ENCODE results near the gene LRMDA.
"Not testable (repeated sequence)": the region's sequence is repeated elsewhere in the genome, so short reads cannot be mapped to it uniquely, and the experiment has no call there.

The LRMDA gene

GRCh38 chr10:75508814-75509306, 77.4 kb downstream of the LRMDA start:
- no peak for DNase-seq

GRCh38 chr10:75509706-75510105, 78.3 kb downstream of the LRMDA start:
- DNase-seq = no peak

DNA sequence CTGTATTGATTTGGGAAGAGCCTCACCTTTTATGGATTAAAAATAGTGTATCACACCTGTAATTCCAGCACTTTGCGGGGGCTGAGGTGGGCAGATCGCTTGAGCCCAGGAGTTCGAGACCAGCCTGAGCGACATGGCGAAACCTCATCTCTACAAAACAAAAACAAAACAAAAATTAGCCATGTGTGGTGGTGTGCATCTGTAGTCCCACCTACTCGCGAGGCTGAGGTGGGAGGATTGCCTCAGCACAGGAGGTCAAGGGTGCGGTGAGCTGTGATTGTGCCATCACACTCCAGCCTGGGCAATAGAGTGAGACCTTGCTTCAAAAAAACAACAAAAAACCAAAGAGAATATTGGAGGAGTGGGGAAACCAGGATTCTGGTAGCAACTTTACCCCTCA, 79.6 kb downstream of the LRMDA start:
- no peak for DNase-seq

DNA sequence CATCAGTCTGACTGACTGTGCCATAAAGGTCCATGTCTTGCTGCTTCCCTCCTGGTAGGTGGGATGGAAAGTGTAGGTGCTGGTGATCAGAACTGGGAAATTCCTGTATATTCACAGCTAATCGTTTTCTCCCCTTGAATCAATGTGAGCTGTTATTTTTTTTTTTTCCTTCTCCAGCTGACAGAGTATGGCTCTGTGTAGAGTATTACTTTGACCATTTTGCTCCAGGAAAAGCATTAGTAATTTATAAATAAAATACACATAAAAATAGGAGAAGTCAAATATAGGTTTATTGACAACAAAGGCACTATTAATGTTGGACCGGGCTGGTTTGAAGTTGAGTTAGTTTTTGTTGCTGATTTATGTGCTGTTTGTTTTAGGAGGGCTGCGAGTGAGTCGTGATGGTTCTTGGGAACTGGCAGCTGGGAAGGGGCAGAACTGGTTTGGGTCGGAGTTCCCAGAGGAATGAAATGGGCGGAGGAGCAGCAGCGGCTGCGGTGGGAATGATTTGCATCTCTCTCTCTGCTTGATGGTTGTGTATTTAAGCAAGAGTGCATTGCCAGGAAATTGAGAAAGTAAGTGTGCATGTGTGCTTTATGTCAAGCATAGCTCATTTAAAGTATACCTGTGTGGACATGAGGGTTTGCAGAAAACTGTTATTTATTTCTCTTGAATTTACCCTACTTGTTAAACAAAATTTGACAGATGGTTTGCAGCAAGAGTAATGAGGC, 80.9 kb downstream of the LRMDA start:
- DNase-seq = no peak

GRCh38 chr10:75513292-75513885, 82.0 kb downstream of the LRMDA start:
- no peak for DNase-seq

- no peak for DNase-seq
Observed at GRCh38 chr10:75514830-75515229, 83.4 kb downstream of the LRMDA start.

GRCh38 chr10:75516154-75516553, 84.7 kb downstream of the LRMDA start:
- DNase-seq = not testable (repeated sequence)

- not testable (repeated sequence) for DNase-seq
Observed at GRCh38 chr10:75519213-75519612, 87.8 kb downstream of the LRMDA start.

DNA sequence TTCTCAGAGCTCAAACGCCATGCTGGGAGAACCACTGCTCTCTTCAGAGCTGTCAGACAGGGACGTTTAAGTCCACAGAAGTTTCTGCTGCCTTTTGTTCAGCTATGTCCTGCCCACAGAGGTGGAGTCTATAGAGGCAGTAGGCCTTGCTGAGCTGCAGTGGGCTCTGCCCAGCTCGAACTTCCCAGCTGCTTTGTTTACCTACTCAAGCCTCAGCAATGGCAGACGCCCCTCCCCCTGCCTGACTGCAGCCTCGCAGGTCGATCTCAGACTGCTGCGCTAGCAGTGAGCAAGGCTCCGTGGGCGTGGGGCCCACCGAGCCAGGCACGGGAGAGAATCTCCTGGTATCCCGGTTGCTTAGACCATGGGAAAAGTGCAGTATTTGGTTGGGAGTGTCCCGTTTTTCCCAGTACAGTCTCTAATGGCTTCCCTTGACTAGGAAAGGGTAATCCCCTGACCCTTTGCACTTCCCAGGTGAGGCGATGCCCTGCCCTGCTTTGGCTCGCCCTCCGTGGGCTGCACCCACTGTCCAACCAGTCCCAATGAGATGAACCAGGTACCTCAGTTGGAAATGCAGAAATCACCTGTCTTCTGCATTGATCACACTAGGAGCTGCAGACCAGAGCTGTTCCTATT, 89.9 kb downstream of the LRMDA start:
- DNase-seq = not testable (repeated sequence)

DNA sequence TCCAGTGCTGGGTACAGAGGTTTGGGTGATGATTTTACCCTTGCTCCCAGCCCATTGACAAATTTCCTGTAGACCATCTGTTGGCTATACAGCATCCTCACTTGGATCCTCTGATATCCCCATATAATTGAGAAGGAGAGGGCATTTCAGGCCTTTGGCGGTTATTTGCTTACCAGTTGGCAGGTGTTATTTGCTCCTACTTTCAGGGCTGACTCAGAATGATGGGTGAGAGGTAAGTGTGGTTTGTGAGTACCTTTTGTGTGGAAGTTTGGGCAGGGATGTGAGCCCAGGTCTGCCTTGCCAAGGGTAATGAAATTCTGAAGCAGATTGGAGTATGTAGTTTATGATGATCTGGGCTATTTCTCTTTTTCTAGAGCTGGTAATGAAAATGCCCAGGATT, 93.6 kb downstream of the LRMDA start:
- peak; percentile 31 for DNase-seq

DNA sequence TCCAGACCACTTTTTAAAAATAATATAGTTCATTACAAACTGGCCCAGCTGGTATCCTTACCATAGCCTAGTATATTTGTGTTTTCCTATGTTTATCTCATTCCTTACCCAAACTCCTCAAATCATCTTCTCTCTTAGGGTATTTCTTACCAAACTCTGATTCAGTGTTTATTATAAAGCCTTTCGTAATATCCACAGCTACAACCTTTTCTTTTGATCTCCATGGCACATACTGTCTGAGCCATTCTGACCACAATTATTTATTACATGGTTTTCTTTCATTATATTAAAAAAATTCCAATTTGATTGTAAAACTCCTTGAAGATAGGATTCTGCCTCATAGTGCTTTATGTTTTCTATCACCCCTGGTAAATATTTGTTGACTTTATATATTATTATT, 94.2 kb downstream of the LRMDA start:
- DNase-seq = no peak

DNA sequence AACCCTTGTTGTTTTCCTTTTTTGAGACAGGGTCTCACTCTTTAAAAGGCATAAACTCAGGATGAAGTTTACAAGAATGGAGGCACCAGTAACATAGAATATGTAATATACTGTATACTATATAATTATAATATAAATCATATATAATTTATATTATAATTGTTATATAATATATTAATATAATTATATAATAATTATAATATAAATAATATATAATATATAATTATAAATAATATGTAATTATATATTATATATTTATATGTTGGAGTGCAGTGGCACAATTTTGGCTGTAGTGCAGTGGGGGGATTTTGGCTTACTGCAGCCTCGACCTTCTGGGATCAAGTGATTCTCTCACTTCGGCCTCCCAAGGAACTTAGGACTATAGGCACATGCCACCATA, 96.1 kb downstream of the LRMDA start:
- no peak for DNase-seq

DNA sequence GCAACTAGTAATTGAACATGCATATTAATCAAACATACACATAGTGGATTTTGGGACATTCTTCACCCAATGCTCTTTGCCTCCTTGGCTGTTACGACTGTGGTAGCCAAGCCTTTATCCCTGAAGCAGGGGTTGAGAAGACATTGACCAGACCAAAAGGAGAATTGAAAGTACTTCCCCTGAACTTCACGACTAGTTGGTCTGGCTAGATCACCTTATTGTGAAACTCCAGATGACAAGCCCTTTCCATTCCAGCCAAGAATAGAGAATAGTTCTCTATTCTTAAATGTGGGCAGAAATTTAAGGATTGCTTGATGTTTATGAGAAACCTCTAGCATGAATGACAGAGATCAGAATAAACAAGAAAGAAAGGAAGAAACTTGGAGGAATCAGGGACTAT, 97.0 kb downstream of the LRMDA start:
- DNase-seq = no peak

- DNase-seq = no peak
Observed at GRCh38 chr10:75530299-75530698, 98.9 kb downstream of the LRMDA start.

DNA sequence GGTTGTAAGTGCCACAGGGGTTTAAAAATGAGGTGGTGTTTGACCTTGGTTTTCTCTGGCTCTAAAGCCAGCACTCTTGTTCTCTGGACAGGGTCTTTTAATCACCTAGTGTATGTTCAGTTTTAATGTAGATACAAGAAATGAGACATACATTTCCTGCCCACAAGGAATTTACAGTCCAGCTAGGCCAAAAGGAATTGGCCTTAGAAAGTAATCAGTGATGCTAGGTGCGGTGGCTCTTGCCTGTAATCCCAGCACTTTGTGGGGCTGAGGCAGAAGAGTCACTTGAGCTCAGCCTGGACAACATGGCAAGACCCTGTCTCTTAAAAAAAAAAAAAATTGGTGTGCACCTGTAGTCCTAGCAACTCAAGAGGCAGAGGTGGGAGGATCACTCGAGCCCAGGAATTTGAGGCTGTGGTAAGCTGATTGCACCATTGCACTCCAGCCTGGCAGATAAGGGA, 100.2 kb downstream of the LRMDA start:
- no peak for DNase-seq

DNA sequence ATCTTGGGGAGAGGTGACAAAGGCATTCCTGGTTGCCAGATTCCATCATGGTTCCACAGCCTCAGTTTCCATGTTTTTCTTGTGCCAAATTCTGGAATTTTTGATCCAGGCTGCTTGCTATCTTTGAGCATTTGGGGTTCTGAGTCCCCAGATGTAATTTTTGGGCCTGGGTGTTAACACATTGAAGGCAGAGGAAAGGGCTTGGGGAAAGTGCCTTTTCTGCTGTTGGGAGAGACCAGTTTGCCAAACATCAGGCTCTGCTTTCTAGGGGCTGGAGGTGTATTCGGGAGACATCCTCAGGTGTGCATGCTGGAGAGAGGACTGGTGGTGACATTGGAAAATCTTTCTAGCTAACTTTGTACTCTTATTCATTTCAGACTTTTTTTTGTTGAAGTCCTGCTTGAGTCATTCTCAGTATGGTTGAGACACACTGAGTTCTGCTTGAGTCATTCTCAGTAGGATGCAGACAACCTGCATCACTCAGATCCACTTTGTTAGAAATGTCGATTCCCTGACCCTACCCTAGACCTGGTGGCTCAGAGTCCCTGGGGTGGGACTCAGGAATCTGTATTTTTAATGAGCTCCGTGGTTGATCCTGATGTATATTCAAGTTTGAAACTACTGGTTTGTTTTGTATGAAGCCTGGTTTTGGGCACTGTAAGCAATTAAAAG, 101.0 kb downstream of the LRMDA start:
- no peak for DNase-seq

- DNase-seq = no peak
Observed at GRCh38 chr10:75538144-75538543, 106.7 kb downstream of the LRMDA start.

DNA sequence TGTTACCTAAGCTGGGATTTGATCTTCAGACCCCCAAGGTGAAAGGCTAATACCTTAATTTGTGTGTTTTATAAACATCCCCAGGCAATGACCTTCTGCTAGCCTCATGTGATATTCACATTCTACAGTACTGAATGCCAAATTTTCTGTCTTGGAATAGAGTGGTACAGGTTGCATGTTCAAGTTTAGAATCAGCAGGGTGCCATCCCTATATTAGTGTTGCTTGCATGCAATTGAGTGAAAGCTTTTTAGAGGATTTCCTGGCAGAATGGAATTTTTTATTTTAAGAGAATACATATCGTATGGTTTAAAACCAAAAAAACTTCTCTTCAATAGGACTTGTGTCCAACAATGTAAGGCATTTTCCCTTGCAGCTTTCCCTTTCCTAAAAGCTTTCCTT, 107.3 kb downstream of the LRMDA start:
- no peak for DNase-seq

- no peak for DNase-seq
Observed at GRCh38 chr10:75540357-75540966, 109.0 kb downstream of the LRMDA start.

GRCh38 chr10:75540981-75541380, 109.6 kb downstream of the LRMDA start:
- DNase-seq = no peak

GRCh38 chr10:75541411-75541810, 110.0 kb downstream of the LRMDA start:
- DNase-seq = no peak

DNA sequence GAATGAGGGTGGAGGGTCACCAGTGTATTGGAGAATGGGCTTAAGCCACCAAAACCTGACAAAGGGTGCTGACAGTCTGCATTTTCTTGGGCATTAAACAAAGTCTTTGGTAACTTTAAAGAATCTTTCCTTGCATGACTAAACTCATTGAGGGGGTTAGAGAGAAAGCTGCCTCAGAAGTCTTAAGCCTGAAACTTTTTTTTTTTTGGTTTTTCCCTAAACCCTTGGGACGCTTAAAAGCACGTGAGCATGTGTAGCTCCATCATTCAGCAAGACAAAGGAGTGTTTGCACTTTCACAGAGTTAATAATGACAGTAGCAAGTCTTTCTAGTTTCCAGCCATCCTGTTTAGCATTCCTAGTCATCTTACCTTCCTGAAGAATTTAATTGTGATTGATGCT, 110.7 kb downstream of the LRMDA start:
- no peak for DNase-seq

- DNase-seq = no peak
Observed at GRCh38 chr10:75542906-75543305, 111.5 kb downstream of the LRMDA start.
